ENCODE data around the gene OR12D1.
"Not testable (repeated sequence)": the region's sequence is repeated elsewhere in the genome, so short reads cannot be mapped to it uniquely, and the experiment has no call there.

The OR12D1 gene

GRCh38 chr6:29424575-29424974 lies 9.8 kb downstream of the OR12D1 start:
- Histone ChIP-seq H3K4me1 (ENCODE audit: control insufficient read depth, insufficient read depth, low read length, poor library complexity, severe bottlenecking) (no peaks in the 10 kb centered on the region), H3K36me3 (ENCODE audit: control insufficient read depth, insufficient read depth, low read length) (no peaks in the 10 kb centered on the region), H3K27ac (ENCODE audit: insufficient read depth, low read length, poor library complexity, severe bottlenecking) (no peak overlapping the region), H3K9me3 (ENCODE audit: control insufficient read depth, low read length) (no peaks in the 10 kb centered on the region), H3K4me3 (ENCODE audit: insufficient read depth, low read depth, low read length, poor library complexity, severe bottlenecking) (no peak overlapping the region), H3K27me3 (replicated peaks; ENCODE audit: control insufficient read depth, insufficient read depth, low read length, poor library complexity, severe bottlenecking) (no peaks in the 10 kb centered on the region)
- no peak for DNase-seq

- no peak for DNase-seq
- Histone ChIP-seq H3K4me1 (ENCODE audit: control insufficient read depth, insufficient read depth, low read length, poor library complexity, severe bottlenecking) (no peaks in the 10 kb centered on the region), H3K36me3 (ENCODE audit: control insufficient read depth, insufficient read depth, low read length) (no peaks in the 10 kb centered on the region), H3K27ac (ENCODE audit: insufficient read depth, low read length, poor library complexity, severe bottlenecking) (no peak overlapping the region), H3K4me3 (ENCODE audit: insufficient read depth, low read depth, low read length, poor library complexity, severe bottlenecking) (no peak overlapping the region), H3K27me3 (replicated peaks; ENCODE audit: control insufficient read depth, insufficient read depth, low read length, poor library complexity, severe bottlenecking) (no peaks in the 10 kb centered on the region), H3K9me3 (ENCODE audit: control insufficient read depth, low read length) (no peaks in the 10 kb centered on the region)
Measured at GRCh38 chr6:29425075-29425474, 10.3 kb downstream of the OR12D1 start.

DNA sequence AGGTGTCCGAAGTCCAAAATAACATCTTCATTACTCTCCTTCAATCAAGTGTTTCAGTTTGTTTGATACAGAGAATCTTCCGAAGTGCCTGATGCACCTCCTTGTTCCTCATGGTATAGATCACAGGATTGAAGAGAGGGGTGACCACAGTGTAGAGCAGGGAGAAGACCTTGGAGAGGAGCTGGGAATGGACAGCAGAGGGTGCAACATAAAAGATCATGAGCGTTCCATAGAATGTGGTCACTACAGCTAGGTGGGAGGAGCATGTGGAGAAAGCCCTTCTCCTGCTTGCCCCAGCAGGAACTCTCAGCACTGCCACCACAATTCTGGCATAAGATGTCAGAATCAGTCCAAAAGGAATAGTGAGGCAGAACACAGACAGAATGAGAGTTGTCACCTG lies 11.9 kb downstream of the OR12D1 start:
- Histone ChIP-seq H3K4me1 (ENCODE audit: control insufficient read depth, insufficient read depth, low read length, poor library complexity, severe bottlenecking) (no peaks in the 10 kb centered on the region), H3K27me3 (replicated peaks; ENCODE audit: control insufficient read depth, insufficient read depth, low read length, poor library complexity, severe bottlenecking) (no peaks in the 10 kb centered on the region), H3K36me3 (ENCODE audit: control insufficient read depth, insufficient read depth, low read length) (no peaks in the 10 kb centered on the region), H3K9me3 (ENCODE audit: control insufficient read depth, low read length) (no peaks in the 10 kb centered on the region), H3K4me3 (ENCODE audit: insufficient read depth, low read depth, low read length, poor library complexity, severe bottlenecking) (no peak overlapping the region), H3K27ac (ENCODE audit: insufficient read depth, low read length, poor library complexity, severe bottlenecking) (no peak overlapping the region)
- DNase-seq: no peak

GRCh38 chr6:29436730-29437129 lies 22.0 kb downstream of the OR12D1 start:
- H3K36me3 ChIP-seq (ENCODE audit: control insufficient read depth, insufficient read depth, low read length); H3K27me3 ChIP-seq (replicated peaks; ENCODE audit: control insufficient read depth, insufficient read depth, low read length, poor library complexity, severe bottlenecking); H3K27ac ChIP-seq (ENCODE audit: insufficient read depth, low read length, poor library complexity, severe bottlenecking); H3K9me3 ChIP-seq (ENCODE audit: control insufficient read depth, low read length); DNase-seq; H3K4me3 ChIP-seq (ENCODE audit: insufficient read depth, low read depth, low read length, poor library complexity, severe bottlenecking); H3K4me1 ChIP-seq (ENCODE audit: control insufficient read depth, insufficient read depth, low read length, poor library complexity, severe bottlenecking): not testable (repeated sequence)

- no peaks in the 10 kb centered on the region for H3K9me3 ChIP-seq (ENCODE audit: control insufficient read depth, low read length)
- no peaks in the 10 kb centered on the region for H3K4me1 ChIP-seq (ENCODE audit: control insufficient read depth, insufficient read depth, low read length, poor library complexity, severe bottlenecking)
- H3K4me3 ChIP-seq (ENCODE audit: insufficient read depth, low read depth, low read length, poor library complexity, severe bottlenecking): no peak within 1 kb of the TSS
- H3K27ac ChIP-seq (ENCODE audit: insufficient read depth, low read length, poor library complexity, severe bottlenecking): no peak within 1 kb of the TSS
- no peaks in the 10 kb centered on the region for H3K27me3 ChIP-seq (replicated peaks; ENCODE audit: control insufficient read depth, insufficient read depth, low read length, poor library complexity, severe bottlenecking)
- DNase-seq: no peak
- H3K36me3 ChIP-seq (ENCODE audit: control insufficient read depth, insufficient read depth, low read length): no peaks in the 10 kb centered on the region
Measured at GRCh38 chr6:29439006-29439405, 24.3 kb downstream of the OR12D1 start, which contains the start of gene OR10C1. OR10C1 (plus strand) TSS chr6:29439306; CDS start chr6:29440016, 710 bp downstream.

GRCh38 chr6:29442719-29443118 lies 28.0 kb downstream of the OR12D1 start:
- Histone ChIP-seq H3K9me3 (ENCODE audit: control insufficient read depth, low read length) (no peaks in the 10 kb centered on the region), H3K36me3 (ENCODE audit: control insufficient read depth, insufficient read depth, low read length) (no peaks in the 10 kb centered on the region), H3K27me3 (replicated peaks; ENCODE audit: control insufficient read depth, insufficient read depth, low read length, poor library complexity, severe bottlenecking) (no peaks in the 10 kb centered on the region), H3K4me3 (ENCODE audit: insufficient read depth, low read depth, low read length, poor library complexity, severe bottlenecking) (no peak overlapping the region), H3K4me1 (ENCODE audit: control insufficient read depth, insufficient read depth, low read length, poor library complexity, severe bottlenecking) (no peaks in the 10 kb centered on the region), H3K27ac (ENCODE audit: insufficient read depth, low read length, poor library complexity, severe bottlenecking) (no peak overlapping the region)
- DNase-seq: no peak

DNA sequence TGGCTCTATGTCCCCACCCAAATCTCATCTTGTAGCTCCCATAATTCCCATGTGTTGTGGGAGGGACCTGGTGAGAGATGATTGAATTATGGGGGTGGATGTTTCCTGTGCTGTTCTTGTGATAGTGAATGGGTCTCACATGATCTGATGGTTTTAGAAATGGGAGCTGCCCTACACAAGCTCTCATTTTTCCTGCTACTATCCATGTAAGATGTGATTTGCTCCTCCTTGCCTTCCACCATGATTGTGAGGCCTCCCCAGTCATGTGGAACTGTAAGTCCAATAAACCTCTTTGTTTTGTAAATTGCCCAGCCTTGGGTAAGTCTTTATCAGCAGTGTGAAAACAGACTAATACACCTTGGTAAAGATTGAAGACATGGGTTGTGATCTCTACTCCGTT lies 29.3 kb downstream of the OR12D1 start:
- H3K4me3 ChIP-seq (ENCODE audit: insufficient read depth, low read depth, low read length, poor library complexity, severe bottlenecking); H3K36me3 ChIP-seq (ENCODE audit: control insufficient read depth, insufficient read depth, low read length); H3K27ac ChIP-seq (ENCODE audit: insufficient read depth, low read length, poor library complexity, severe bottlenecking); DNase-seq; H3K4me1 ChIP-seq (ENCODE audit: control insufficient read depth, insufficient read depth, low read length, poor library complexity, severe bottlenecking); H3K27me3 ChIP-seq (replicated peaks; ENCODE audit: control insufficient read depth, insufficient read depth, low read length, poor library complexity, severe bottlenecking); H3K9me3 ChIP-seq (ENCODE audit: control insufficient read depth, low read length): not testable (repeated sequence)

GRCh38 chr6:29447670-29448069 lies 32.9 kb downstream of the OR12D1 start:
- no peaks in the 10 kb centered on the region for H3K9me3 ChIP-seq (ENCODE audit: control insufficient read depth, low read length)
- no peaks in the 10 kb centered on the region for H3K4me1 ChIP-seq (ENCODE audit: control insufficient read depth, insufficient read depth, low read length, poor library complexity, severe bottlenecking)
- no peak overlapping the region for H3K4me3 ChIP-seq (ENCODE audit: insufficient read depth, low read depth, low read length, poor library complexity, severe bottlenecking)
- no peaks in the 10 kb centered on the region for H3K27me3 ChIP-seq (replicated peaks; ENCODE audit: control insufficient read depth, insufficient read depth, low read length, poor library complexity, severe bottlenecking)
- H3K27ac ChIP-seq (ENCODE audit: insufficient read depth, low read length, poor library complexity, severe bottlenecking): no peak overlapping the region
- DNase-seq: no peak
- no peaks in the 10 kb centered on the region for H3K36me3 ChIP-seq (ENCODE audit: control insufficient read depth, insufficient read depth, low read length)

- no peaks in the 10 kb centered on the region for H3K4me1 ChIP-seq (ENCODE audit: control insufficient read depth, insufficient read depth, low read length, poor library complexity, severe bottlenecking)
- H3K4me3 ChIP-seq (ENCODE audit: insufficient read depth, low read depth, low read length, poor library complexity, severe bottlenecking): no peak overlapping the region
- H3K27ac ChIP-seq (ENCODE audit: insufficient read depth, low read length, poor library complexity, severe bottlenecking): no peak overlapping the region
- H3K9me3 ChIP-seq (ENCODE audit: control insufficient read depth, low read length): no peaks in the 10 kb centered on the region
- H3K36me3 ChIP-seq (ENCODE audit: control insufficient read depth, insufficient read depth, low read length): no peaks in the 10 kb centered on the region
- no peak for DNase-seq
- H3K27me3 ChIP-seq (replicated peaks; ENCODE audit: control insufficient read depth, insufficient read depth, low read length, poor library complexity, severe bottlenecking): no peaks in the 10 kb centered on the region
Measured at GRCh38 chr6:29451471-29452193, 36.9 kb downstream of the OR12D1 start.

DNA sequence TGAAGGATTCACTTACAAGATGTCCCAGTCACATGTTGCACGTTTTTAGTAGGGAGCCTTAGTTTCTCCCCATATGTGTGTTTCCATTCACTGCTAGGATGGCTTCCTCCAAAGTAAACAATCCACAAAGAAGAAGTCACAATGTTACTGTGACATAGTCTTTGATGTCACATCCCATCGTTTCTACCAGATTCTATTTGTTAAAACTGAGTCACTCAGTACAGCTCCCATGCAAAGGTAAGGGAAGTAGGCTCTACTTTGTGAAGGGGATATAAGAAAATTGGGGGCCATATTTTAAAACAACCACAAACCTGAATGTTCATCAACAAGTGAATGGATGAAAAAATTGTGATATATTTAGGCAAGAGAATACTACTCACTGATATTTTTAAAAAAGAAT lies 42.2 kb downstream of the OR12D1 start, which contains the start of the genes OR11A1 and OR2H1:
Gene OR11A1, minus strand, starts transcription at position 101 of the 400 bp plus-strand sequence. CDS start 29,430 bp downstream, outside the sequence.
Gene OR2H1, plus strand, starts transcription at position 185 of the 400 bp plus-strand sequence. CDS start 4,615 bp downstream, outside the sequence.
- Histone ChIP-seq H3K27me3 (replicated peaks; ENCODE audit: control insufficient read depth, insufficient read depth, low read length, poor library complexity, severe bottlenecking) (peaks cover 4% of the 10 kb centered on the region), H3K9me3 (ENCODE audit: control insufficient read depth, low read length) (no peaks in the 10 kb centered on the region), H3K27ac (ENCODE audit: insufficient read depth, low read length, poor library complexity, severe bottlenecking) (no peak within 1 kb of the TSS), H3K36me3 (ENCODE audit: control insufficient read depth, insufficient read depth, low read length) (no peaks in the 10 kb centered on the region), H3K4me3 (ENCODE audit: insufficient read depth, low read depth, low read length, poor library complexity, severe bottlenecking) (no peak within 1 kb of the TSS), H3K4me1 (ENCODE audit: control insufficient read depth, insufficient read depth, low read length, poor library complexity, severe bottlenecking) (no peaks in the 10 kb centered on the region)
- no peak for DNase-seq
